ENCODE results near the gene MRTFA.
"Not testable (repeated sequence)": the region's sequence is repeated elsewhere in the genome, so short reads cannot be mapped to it uniquely, and the experiment has no call there.

MRTFA gene

DNA sequence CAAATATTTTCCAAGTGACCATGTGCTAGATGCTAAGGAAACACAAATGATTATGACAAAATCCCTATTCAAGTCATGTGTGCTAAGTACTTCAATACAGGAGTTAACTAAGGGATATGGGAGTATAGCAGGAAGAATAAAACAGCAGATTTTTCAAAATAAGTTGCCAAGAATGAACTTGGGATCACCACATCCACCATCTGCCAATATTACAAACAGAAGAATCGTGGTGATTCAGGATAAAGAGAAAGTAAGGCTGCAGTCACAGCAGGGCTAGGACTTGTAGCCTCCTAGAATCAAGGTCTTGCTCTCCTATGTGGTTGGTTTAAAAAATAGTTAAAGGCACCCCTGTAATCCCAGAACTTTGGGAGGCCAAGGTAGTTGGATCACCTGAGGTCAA lies 34.3 kb downstream of the MRTFA start:
- DNase-seq (ENCODE audit: low read depth) = no peak
- H3K4me3 ChIP-seq (ENCODE audit: control insufficient read depth, low read depth, low read length) = no peak overlapping the region
- TF ChIP-seq, protein P1, sequence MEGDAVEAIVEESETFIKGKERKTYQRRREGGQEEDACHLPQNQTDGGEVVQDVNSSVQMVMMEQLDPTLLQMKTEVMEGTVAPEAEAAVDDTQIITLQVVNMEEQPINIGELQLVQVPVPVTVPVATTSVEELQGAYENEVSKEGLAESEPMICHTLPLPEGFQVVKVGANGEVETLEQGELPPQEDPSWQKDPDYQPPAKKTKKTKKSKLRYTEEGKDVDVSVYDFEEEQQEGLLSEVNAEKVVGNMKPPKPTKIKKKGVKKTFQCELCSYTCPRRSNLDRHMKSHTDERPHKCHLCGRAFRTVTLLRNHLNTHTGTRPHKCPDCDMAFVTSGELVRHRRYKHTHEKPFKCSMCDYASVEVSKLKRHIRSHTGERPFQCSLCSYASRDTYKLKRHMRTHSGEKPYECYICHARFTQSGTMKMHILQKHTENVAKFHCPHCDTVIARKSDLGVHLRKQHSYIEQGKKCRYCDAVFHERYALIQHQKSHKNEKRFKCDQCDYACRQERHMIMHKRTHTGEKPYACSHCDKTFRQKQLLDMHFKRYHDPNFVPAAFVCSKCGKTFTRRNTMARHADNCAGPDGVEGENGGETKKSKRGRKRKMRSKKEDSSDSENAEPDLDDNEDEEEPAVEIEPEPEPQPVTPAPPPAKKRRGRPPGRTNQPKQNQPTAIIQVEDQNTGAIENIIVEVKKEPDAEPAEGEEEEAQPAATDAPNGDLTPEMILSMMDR (IDR thresholded peaks at IDR 0.05; ENCODE audit: control insufficient read depth, insufficient read depth, low read depth, low read length, missing control alignments) = no peak

DNA sequence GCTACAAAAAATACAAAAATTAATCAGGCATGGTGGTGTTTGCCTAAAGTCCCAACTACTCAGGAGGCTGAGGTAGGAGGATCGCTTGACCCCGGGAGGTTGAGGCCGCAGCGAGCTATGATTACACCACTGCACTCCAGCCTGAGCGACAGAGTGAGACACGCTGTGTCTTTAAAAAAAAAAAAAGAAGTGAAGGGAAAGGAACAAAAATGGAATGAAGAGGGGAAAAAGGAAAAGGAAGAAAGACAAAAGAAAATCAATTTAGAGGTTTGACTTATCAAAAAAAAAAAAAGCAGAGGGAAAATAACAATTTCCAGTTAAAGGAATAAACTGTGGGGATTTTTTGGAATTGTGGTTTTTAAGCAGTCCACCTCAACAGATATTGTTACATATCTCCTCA lies 36.8 kb downstream of the MRTFA start:
- TF ChIP-seq, protein P1 (IDR thresholded peaks at IDR 0.05; ENCODE audit: control insufficient read depth, insufficient read depth, low read depth, low read length, missing control alignments) = no peak
- DNase-seq (ENCODE audit: low read depth) = no peak
- no peak overlapping the region for H3K4me3 ChIP-seq (ENCODE audit: control insufficient read depth, low read depth, low read length)

DNA sequence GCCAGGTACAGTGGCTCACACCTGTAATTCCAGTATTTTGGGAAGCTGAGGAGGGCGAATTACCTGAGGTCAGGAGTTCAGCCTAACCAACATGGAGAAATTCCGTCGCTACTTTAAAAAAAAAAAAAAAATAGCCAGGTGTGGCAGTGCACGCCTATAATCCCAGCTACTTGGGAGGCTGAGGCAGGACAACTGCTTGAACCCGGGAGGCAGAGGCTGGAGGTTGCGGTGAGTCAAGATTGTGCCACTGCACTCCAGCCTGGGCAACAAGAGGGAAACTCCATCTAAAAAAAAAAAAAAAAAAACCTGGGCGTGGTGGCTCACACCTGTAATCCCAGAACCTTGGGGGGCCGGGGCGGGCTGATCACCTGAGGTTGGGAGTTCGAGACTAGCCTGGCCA lies 37.8 kb downstream of the MRTFA start:
- not testable (repeated sequence) for H3K4me3 ChIP-seq (ENCODE audit: control insufficient read depth, low read depth, low read length); DNase-seq (ENCODE audit: low read depth)

DNA sequence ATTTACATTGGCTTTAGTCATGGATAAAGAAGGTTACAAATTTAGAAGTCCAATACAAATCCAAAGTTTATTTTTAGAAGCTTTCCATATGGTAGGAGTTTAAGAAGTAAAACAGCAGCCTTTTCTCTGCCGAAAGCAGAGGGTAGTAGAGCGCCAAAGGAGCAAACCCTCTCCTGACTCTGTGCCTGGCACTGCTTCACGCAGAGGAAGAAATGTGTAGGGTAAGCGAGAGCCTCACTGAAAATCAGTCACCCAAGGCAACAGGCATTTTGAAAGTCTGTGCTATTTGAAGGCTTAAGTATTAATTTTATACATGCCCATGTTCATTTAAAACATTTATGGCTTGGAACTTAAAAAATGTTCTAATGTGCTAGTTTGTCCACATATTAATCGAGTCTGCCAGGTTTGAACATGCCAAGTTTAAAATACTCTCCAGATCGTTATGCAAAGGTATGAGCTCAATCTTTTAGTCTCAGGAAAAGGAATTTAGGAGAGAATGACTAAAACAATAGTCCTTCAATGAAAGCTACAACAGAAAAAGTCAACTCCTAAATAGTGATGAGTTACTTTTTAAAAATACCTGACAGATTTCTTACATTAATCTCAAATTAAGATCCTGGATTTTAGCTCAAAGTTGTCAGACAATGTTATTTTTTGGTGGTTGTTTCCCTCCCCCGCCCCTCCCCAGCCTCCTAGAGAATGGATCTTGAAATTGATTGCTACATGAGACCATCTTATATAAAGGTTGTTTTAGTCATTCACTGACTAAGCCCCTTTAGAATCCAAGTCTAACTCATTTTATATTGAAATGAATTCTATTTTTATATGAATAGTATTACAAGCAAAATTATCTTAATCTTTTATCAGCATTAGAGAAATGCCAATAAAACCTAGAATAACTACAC lies 38.7 kb downstream of the MRTFA start:
- no peak for DNase-seq (ENCODE audit: low read depth)
- TF ChIP-seq, protein P1 (IDR thresholded peaks at IDR 0.05; ENCODE audit: control insufficient read depth, insufficient read depth, low read depth, low read length, missing control alignments) = no peak
- H3K4me3 ChIP-seq (ENCODE audit: control insufficient read depth, low read depth, low read length) = no peak overlapping the region

DNA sequence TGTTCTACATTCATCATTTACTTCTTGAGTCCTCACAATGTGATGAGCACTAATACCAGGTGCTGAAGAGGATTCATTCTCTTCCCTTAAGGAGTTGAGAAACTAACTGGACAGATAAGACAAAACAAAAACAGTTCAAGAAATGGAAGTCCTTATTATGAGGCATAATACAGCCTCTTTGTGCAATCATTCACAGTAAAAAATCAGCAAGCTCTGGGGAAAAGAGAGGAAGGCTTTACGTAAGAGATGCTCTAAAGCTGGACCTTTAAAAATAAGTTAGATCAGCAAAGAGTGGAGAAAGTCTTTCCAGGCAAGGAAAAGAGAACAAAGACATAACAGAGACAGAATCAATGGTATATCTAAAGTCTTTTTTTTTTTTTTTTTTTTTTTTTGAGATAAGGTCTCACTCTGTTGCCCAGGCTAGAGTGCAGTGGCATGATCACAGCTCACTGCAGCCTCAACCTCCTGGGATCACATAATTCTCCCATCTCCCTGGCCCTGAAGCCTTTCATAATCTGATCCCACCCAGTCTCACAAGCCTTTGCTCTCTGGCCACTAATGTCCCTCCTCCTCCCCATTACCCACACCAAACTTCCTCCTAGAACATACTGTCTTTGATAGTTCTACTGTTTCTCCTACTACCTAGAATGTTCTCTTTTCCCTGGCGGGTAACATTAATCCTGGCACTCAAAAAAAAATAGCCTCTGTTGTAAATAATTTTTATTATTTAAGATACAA lies 40.9 kb downstream of the MRTFA start:
- no peak overlapping the region for H3K4me3 ChIP-seq (ENCODE audit: control insufficient read depth, low read depth, low read length)
- DNase-seq (ENCODE audit: low read depth) = no peak
- TF ChIP-seq, protein P1 (IDR thresholded peaks at IDR 0.05; ENCODE audit: control insufficient read depth, insufficient read depth, low read depth, low read length, missing control alignments) = no peak

DNA sequence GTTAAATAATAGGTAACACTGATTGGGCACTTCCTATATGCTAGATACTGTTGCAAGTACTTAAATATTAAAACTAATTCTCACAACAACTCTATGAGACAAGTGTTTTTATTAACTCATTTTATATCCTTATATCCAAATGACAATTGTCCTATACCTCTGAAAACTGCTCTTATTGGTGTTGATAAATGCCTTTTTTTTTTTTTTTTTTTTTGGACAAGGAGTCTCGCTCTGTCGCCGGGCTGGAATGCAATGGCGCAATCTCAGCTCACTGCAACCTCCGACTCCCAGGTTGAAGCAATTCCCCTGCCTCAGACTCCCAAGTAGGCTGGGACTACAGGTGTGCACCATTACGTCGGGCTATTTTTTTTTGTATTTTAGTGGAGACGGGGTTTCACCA lies 41.6 kb downstream of the MRTFA start:
- no peak for DNase-seq (ENCODE audit: low read depth)
- H3K4me3 ChIP-seq (ENCODE audit: control insufficient read depth, low read depth, low read length) = no peak overlapping the region
- TF ChIP-seq, protein P1 (IDR thresholded peaks at IDR 0.05; ENCODE audit: control insufficient read depth, insufficient read depth, low read depth, low read length, missing control alignments) = no peak

DNA sequence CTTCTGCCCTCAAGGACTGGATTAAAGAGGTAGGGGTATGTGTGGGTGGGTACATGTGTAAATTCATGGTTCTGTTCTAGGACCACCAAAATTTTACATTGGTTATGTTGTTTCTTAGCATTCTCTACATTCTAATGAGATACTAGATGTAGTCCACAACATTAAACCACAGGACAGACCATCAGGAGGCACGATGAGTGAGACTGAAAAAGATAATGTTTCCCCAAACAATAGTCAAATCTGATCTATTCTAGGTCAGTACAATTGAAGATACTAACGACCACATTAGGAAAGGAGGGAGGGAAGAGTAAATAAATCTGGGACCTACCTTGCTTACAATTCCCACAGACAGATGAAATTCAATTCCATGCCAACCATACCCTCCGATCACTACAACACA lies 42.2 kb downstream of the MRTFA start:
- TF ChIP-seq, protein P1 (IDR thresholded peaks at IDR 0.05; ENCODE audit: control insufficient read depth, insufficient read depth, low read depth, low read length, missing control alignments) = no peak
- DNase-seq (ENCODE audit: low read depth) = no peak
- no peak overlapping the region for H3K4me3 ChIP-seq (ENCODE audit: control insufficient read depth, low read depth, low read length)
